KMS-11 (cell line): ENCODE measurements around the gene DCHS2.

ENCODE experiments used
- H2AFZ ChIP-seq: fragments of 200-600 bp; sonication (generic); 2 replicates; pipeline ENCODE4 v1.6.1; 2016; ENCODE audit warnings: antibody characterized with exemption, mixed run types, low read depth
- H3K27ac ChIP-seq: fragments of 200-600 bp; sonication (generic); 2 replicates; pipeline ENCODE4 v1.6.1; 2016; ENCODE audit warnings: mild to moderate bottlenecking, mixed run types
- H3K27me3 ChIP-seq: fragments of 200-600 bp; sonication (generic); 2 replicates; pipeline ENCODE4 v1.6.1; 2017; ENCODE audit warnings: mild to moderate bottlenecking, low read depth, mixed run types, moderate library complexity; ENCODE audit not compliant: insufficient read depth
- H3K36me3 ChIP-seq: fragments of 200-600 bp; sonication (generic); 2 replicates; pipeline ENCODE4 v1.6.1; 2017; ENCODE audit warnings: mild to moderate bottlenecking, mixed run types; ENCODE audit not compliant: insufficient read depth
- H3K4me1 ChIP-seq: fragments of 200-600 bp; sonication (generic); 2 replicates; pipeline ENCODE4 v1.6.1; 2016; ENCODE audit warnings: mild to moderate bottlenecking, low read depth, mixed run types; ENCODE audit not compliant: poor library complexity, severe bottlenecking
- H3K4me2 ChIP-seq: fragments of 200-600 bp; sonication (generic); 2 replicates; pipeline ENCODE4 v1.7.0; 2016; ENCODE audit warnings: mild to moderate bottlenecking, mixed run types
- H3K4me3 ChIP-seq: fragments of 200-600 bp; sonication (generic); IDR thresholded peaks from 2 replicates; pipeline ENCODE4 v1.6.1; 2017; ENCODE audit warnings: low read depth, low read length, mixed read lengths; ENCODE audit not compliant: insufficient read depth
- H3K79me2 ChIP-seq: fragments of 200-600 bp; sonication (generic); 2 replicates; pipeline ENCODE4 v1.6.1; 2016; ENCODE audit warnings: low read depth, mixed run types; ENCODE audit not compliant: insufficient read depth
- H3K9ac ChIP-seq: fragments of 200-600 bp; sonication (generic); 2 replicates; pipeline ENCODE4 v1.6.1; 2016; ENCODE audit warnings: mild to moderate bottlenecking, mixed run types
- H4K20me1 ChIP-seq: fragments of 200-600 bp; sonication (generic); 2 replicates; pipeline ENCODE4 v1.6.1; 2016; ENCODE audit warnings: mild to moderate bottlenecking, mixed run types; ENCODE audit not compliant: insufficient read depth
- TF ChIP-seq, protein P1 (sequence below): fragments of 200-600 bp; sonication (generic); conservative IDR thresholded peaks from 2 replicates; pipeline ENCODE4 v1.6.1; 2017; ENCODE audit warnings: low read depth, mild to moderate bottlenecking, antibody characterized with exemption, low read length, moderate library complexity, mixed read lengths

Gene DCHS2

GRCh38 chr4:154406018-154406795 lies 85.4 kb downstream of the DCHS2 start:
- Histone ChIP-seq H2AFZ (no peak overlapping the region), H3K36me3 (no peaks in the 10 kb centered on the region), H3K9ac (no peak overlapping the region)

GRCh38 chr4:154399259-154399974 lies 92.2 kb downstream of the DCHS2 start:
- H3K27ac ChIP-seq = no peak overlapping the region
- H3K9ac ChIP-seq = no peak overlapping the region
- no peak overlapping the region for H3K4me3 ChIP-seq
- no peaks in the 10 kb centered on the region for H3K4me1 ChIP-seq
- H3K27me3 ChIP-seq = no peaks in the 10 kb centered on the region
- no peak overlapping the region for H3K4me2 ChIP-seq
- no peaks in the 10 kb centered on the region for H3K79me2 ChIP-seq
- TF ChIP-seq, protein P1, sequence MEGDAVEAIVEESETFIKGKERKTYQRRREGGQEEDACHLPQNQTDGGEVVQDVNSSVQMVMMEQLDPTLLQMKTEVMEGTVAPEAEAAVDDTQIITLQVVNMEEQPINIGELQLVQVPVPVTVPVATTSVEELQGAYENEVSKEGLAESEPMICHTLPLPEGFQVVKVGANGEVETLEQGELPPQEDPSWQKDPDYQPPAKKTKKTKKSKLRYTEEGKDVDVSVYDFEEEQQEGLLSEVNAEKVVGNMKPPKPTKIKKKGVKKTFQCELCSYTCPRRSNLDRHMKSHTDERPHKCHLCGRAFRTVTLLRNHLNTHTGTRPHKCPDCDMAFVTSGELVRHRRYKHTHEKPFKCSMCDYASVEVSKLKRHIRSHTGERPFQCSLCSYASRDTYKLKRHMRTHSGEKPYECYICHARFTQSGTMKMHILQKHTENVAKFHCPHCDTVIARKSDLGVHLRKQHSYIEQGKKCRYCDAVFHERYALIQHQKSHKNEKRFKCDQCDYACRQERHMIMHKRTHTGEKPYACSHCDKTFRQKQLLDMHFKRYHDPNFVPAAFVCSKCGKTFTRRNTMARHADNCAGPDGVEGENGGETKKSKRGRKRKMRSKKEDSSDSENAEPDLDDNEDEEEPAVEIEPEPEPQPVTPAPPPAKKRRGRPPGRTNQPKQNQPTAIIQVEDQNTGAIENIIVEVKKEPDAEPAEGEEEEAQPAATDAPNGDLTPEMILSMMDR = no peak
- H4K20me1 ChIP-seq = no peaks in the 10 kb centered on the region
- no peaks in the 10 kb centered on the region for H3K36me3 ChIP-seq
- no peak overlapping the region for H2AFZ ChIP-seq

More at GRCh38 chr4:154406018-154406795, 85.4 kb downstream of the DCHS2 start:
- no peak overlapping the region for H3K27ac ChIP-seq
- no peaks in the 10 kb centered on the region for H3K27me3 ChIP-seq
- no peaks in the 10 kb centered on the region for H3K4me1 ChIP-seq
- H3K79me2 ChIP-seq = no peaks in the 10 kb centered on the region
- no peak overlapping the region for H3K4me3 ChIP-seq
- H3K4me2 ChIP-seq = no peak overlapping the region
- H4K20me1 ChIP-seq = no peaks in the 10 kb centered on the region
- TF ChIP-seq, protein P1 = no peak

DNA sequence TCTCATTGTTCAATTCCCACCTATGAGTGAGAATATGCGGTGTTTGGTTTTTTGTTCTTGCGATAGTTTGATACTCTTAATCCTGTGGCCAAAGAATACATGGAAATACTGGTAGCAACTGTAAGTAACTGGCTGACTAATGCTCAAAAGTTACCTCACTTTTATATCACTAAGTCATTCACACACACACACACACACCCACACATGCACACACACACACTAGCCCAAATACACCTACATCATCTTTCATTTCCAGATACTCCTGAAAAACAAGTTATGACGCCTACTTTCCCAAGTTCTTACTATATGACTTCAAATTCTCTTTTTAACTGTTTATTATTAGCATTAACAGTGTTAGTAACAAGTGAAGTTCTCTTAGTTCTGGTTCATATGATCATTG lies 101.3 kb downstream of the DCHS2 start:
- no peaks in the 10 kb centered on the region for H4K20me1 ChIP-seq
- H3K4me2 ChIP-seq = no peak overlapping the region
- no peaks in the 10 kb centered on the region for H3K79me2 ChIP-seq
- no peak overlapping the region for H3K9ac ChIP-seq
- TF ChIP-seq, protein P1 = no peak
- H3K4me1 ChIP-seq = no peaks in the 10 kb centered on the region
- no peaks in the 10 kb centered on the region for H3K36me3 ChIP-seq
- H3K27me3 ChIP-seq = no peaks in the 10 kb centered on the region
- H2AFZ ChIP-seq = no peak overlapping the region
- H3K27ac ChIP-seq = no peak overlapping the region
- H3K4me3 ChIP-seq = no peak overlapping the region

- Histone ChIP-seq H3K4me3 (no peak overlapping the region), H3K4me1 (no peaks in the 10 kb centered on the region), H3K27ac (no peak overlapping the region), H4K20me1 (no peaks in the 10 kb centered on the region), H2AFZ (no peak overlapping the region), H3K27me3 (no peaks in the 10 kb centered on the region), H3K36me3 (no peaks in the 10 kb centered on the region), H3K4me2 (no peak overlapping the region), H3K9ac (no peak overlapping the region), H3K79me2 (no peaks in the 10 kb centered on the region)
- TF ChIP-seq, protein P1 = no peak
Observed at GRCh38 chr4:154389148-154389547, 102.5 kb downstream of the DCHS2 start.
